ENCODE measurements around the gene MUC21. TPM values are rescaled to one million over a fixed set of nuclear protein-coding genes. Genes with fewer than 3 reads are reported as not detected.

MUC21 gene
- polyA plus RNA-seq, 1 of the 3 experiments (the other 2 are of a cell fraction), result not detected

- TF ChIP-seq EZH2phosphoT487 (IDR thresholded peaks at IDR 0.05; ENCODE audit: borderline replicate concordance, low read depth), result no peak
Observed at GRCh38 chr6:30951907-30952469, 31.5 kb upstream of the MUC21 start (continued).

- POLR2A ChIA-PET, result no interaction called here
- Histone ChIP-seq H3K4me1 (ENCODE audit: control insufficient read depth in 1 of 2, insufficient read depth in 2 of 2, low read depth in 1 of 2, low read length in 1 of 2) (peaks cover 4 to 8% of the 10 kb centered on the region in 2 experiments; a peak in 2 of 4 replicates), H2AFZ (ENCODE audit: low read depth) (peak overlapping the region; percentile 51; the same call in 1 of the 2 replicates), H3K27ac (ENCODE audit: low read depth in 2 of 2, low read length in 1 of 2) (no peak overlapping the region), H4K20me1 (ENCODE audit: insufficient read depth) (no peaks in the 10 kb centered on the region), H3K9ac (no peak overlapping the region), H3K36me3 (replicated peaks in 1 of 2; ENCODE audit: control insufficient read depth in 1 of 2, insufficient read depth in 2 of 2, low read length in 1 of 2) (no peaks in the 10 kb centered on the region), H3F3A (replicated peaks; ENCODE audit: insufficient read depth) (no peaks in the 10 kb centered on the region), H3K4me2 (no peak overlapping the region), H3K4me3 (ENCODE audit: low read depth in 2 of 2, low read length in 1 of 2) (no peak overlapping the region), H3K9me3 (no peaks in the 10 kb centered on the region), H3K79me2 (ENCODE audit: insufficient read depth) (no peaks in the 10 kb centered on the region), H3K27me3 (ENCODE audit: insufficient read depth) (peaks cover 7% of the 10 kb centered on the region; the same call in 1 of the 2 replicates), H3K9me2 (no peaks in the 10 kb centered on the region)
- TF ChIP-seq CTCF (IDR thresholded peaks at IDR 0.05) (no peak), POLR2AphosphoS5 (IDR thresholded peaks at IDR 0.05; ENCODE audit: low read depth, low read length) (no peak), TAF1 (IDR thresholded peaks at IDR 0.05; ENCODE audit: borderline replicate concordance, low read depth, low read length) (no peak), SMC3 (IDR thresholded peaks at IDR 0.05; ENCODE audit: low read depth, low read length) (no peak), JUND (IDR thresholded peaks at IDR 0.05) (no peak), MEF2A (IDR thresholded peaks at IDR 0.05; ENCODE audit: borderline replicate concordance, low read depth) (no peak), TEAD4 (IDR thresholded peaks at IDR 0.05; ENCODE audit: borderline replicate concordance, insufficient read depth) (no peak), CHD2 (IDR thresholded peaks at IDR 0.05; ENCODE audit: low read length, partially characterized antibody) (no peak)
- CTCF ChIA-PET, result interaction anchor here (1.0 kb wide), 1 partner anchor 132 kb away, joined by 5 read pairs; no protein-coding TSS in a partner anchor
- no peak for DNase-seq
- 46% methylated on average over 9 of the region's 9 CpGs for WGBS (ENCODE audit: low lambda C conversion rate)
Observed at GRCh38 chr6:30954631-30955366, 28.7 kb upstream of the MUC21 start.

- peaks cover 4 to 8% of the 10 kb centered on the region in 2 experiments; a peak in 2 of 4 replicates for H3K4me1 ChIP-seq (ENCODE audit: control insufficient read depth in 1 of 2, insufficient read depth in 2 of 2, low read depth in 1 of 2, low read length in 1 of 2)
- 0 out of 2 replicates have a peak overlapping the region, but pooled peaks have one; percentile 40 for H3K4me2 ChIP-seq
- POLR2A ChIA-PET, result no interaction called here
- peaks cover 7% of the 10 kb centered on the region; the same call in 1 of the 2 replicates for H3K27me3 ChIP-seq (ENCODE audit: insufficient read depth)
- 43% methylated on average over 30 of the region's 46 CpGs for WGBS (ENCODE audit: low lambda C conversion rate)
- no peak overlapping the region for H3K27ac ChIP-seq (ENCODE audit: low read depth in 2 of 2, low read length in 1 of 2)
- no peaks in the 10 kb centered on the region for H3K79me2 ChIP-seq (ENCODE audit: insufficient read depth)
- no peaks in the 10 kb centered on the region for H3K9me3 ChIP-seq
- peak overlapping the region; percentile 51; the same call in 1 of the 2 replicates for H2AFZ ChIP-seq (ENCODE audit: low read depth)
- CTCF ChIA-PET, result interaction anchor here (0.6 to 0.9 kb wide), 3 partner anchors 27 to 156 kb away, joined by 3 read pairs; no protein-coding TSS in a partner anchor
- H3K9ac ChIP-seq, result no peak overlapping the region
- H3K9me2 ChIP-seq, result no peaks in the 10 kb centered on the region
- DNase-seq, result peak; percentile 45
- H3K4me3 ChIP-seq (ENCODE audit: low read depth in 2 of 2, low read length in 1 of 2), result peak overlapping the region in 1 of 2 experiments; percentile 24; a peak in 2 of 4 replicates
- no peaks in the 10 kb centered on the region for H3K36me3 ChIP-seq (replicated peaks in 1 of 2; ENCODE audit: control insufficient read depth in 1 of 2, insufficient read depth in 2 of 2, low read length in 1 of 2)
- TF ChIP-seq SIN3A (IDR thresholded peaks at IDR 0.05; ENCODE audit: borderline replicate concordance, low read depth, low read length) (no peak), RCOR1 (IDR thresholded peaks at IDR 0.05; ENCODE audit: low read length) (no peak), GABPA (IDR thresholded peaks at IDR 0.05; ENCODE audit: low read depth) (peak; percentile 46; the same call in 1 of the 2 replicates), MEF2A (IDR thresholded peaks at IDR 0.05; ENCODE audit: borderline replicate concordance, low read depth) (no peak), PBX3 (IDR thresholded peaks at IDR 0.05) (no peak), CTCF (IDR thresholded peaks at IDR 0.05) (no peak), FOXJ3 (CRISPR knock-in tag; IDR thresholded peaks at IDR 0.05) (no peak), TAF1 (IDR thresholded peaks at IDR 0.05; ENCODE audit: borderline replicate concordance, low read depth, low read length) (peak; percentile 88; the same call in 1 of the 2 replicates), MXI1 (IDR thresholded peaks at IDR 0.05; ENCODE audit: low read depth, low read length) (no peak)
- H4K20me1 ChIP-seq (ENCODE audit: insufficient read depth), result no peaks in the 10 kb centered on the region
- no peaks in the 10 kb centered on the region for H3F3A ChIP-seq (replicated peaks; ENCODE audit: insufficient read depth)
Observed at GRCh38 chr6:30955367-30956042, 28.0 kb upstream of the MUC21 start.

All from SK-N-SH (cell line).